ENCODE results near the gene VPS41. TPM values are rescaled to one million over a fixed set of nuclear protein-coding genes. Genes with fewer than 3 reads are reported as not detected.

VPS41 gene
- total RNA-seq, 1 experiment from 2014 or later = 92.3 TPM

DNA sequence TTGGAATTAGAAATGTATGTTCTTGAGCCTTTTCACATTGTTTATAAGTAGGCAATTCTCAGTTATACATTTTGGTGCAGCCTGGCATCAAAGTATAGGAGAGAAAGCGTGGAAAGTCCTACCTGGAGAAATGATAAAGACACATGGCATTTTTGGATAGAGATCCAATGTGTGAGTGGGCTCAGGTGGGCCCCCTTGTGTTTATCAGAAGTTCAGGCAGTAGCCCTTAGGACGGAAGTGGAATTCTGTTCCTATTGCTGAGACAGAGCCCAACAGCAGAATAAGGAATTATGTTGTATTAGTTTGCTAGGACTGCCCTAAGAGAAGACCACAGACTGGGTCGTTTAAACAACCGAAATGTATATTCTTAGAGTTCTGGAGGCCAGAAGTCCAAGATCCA lies 192.6 kb downstream of the VPS41 start:
- ChIA-PET POLR2A (ENCODE audit: unreplicated experiment) (interaction anchor here (0.6 kb wide), 1 partner anchor 10 kb away, joined by 3 read pairs; no protein-coding TSS in a partner anchor), CTCF (no interaction called here)
- Histone ChIP-seq H3K36me3 (ENCODE audit: low read depth) (no peaks in the 10 kb centered on the region), H3K4me3 (no peak overlapping the region), H3K4me1 (replicated peaks; ENCODE audit: insufficient read depth) (no peaks in the 10 kb centered on the region), H2AFZ (no peak overlapping the region), H3K27ac (no peak overlapping the region), H3K27me3 (ENCODE audit: insufficient read depth, low read depth) (peaks cover 11% of the 10 kb centered on the region), H3F3A (ENCODE audit: insufficient read depth, low read depth) (no peaks in the 10 kb centered on the region), H3K79me2 (ENCODE audit: low read depth) (no peaks in the 10 kb centered on the region), H3K4me2 (no peak overlapping the region), H4K20me1 (ENCODE audit: insufficient read depth) (no peaks in the 10 kb centered on the region), H3K9me2 (ENCODE audit: insufficient read depth) (no peaks in the 10 kb centered on the region), H3K9me3 (ENCODE audit: insufficient read depth, low read depth) (no peaks in the 10 kb centered on the region)
- no TSS peak for BruUV-seq (replicated peaks)
- no peak for DNase-seq
- TF ChIP-seq CTCF (conservative IDR thresholded peaks at IDR 0.05) (no peak; the same call in 1 of the 2 replicates), EZH2 (IDR thresholded peaks at IDR 0.05; ENCODE audit: low read depth) (no peak)
- intact Hi-C loops (cut with micrococcal nuclease; ENCODE audit: unreplicated experiment) = no loop called here

- POLR2A ChIA-PET (ENCODE audit: unreplicated experiment) = no interaction called here
Observed at GRCh38 chr7:38709123-38709522, 199.9 kb downstream of the VPS41 start.

GRCh38 chr7:38704751-38705150 lies 204.2 kb downstream of the VPS41 start:
- Histone ChIP-seq H3K4me2 (no peak overlapping the region), H4K20me1 (ENCODE audit: insufficient read depth) (no peaks in the 10 kb centered on the region), H3K4me3 (no peak overlapping the region), H3K4me1 (replicated peaks; ENCODE audit: insufficient read depth) (no peaks in the 10 kb centered on the region), H3K9me3 (ENCODE audit: insufficient read depth, low read depth) (no peaks in the 10 kb centered on the region; the same call in 1 of the 2 replicates), H3K79me2 (ENCODE audit: low read depth) (no peaks in the 10 kb centered on the region), H2AFZ (no peak overlapping the region), H3K27ac (no peak overlapping the region), H3K9me2 (ENCODE audit: insufficient read depth) (no peaks in the 10 kb centered on the region), H3K36me3 (ENCODE audit: low read depth) (no peaks in the 10 kb centered on the region), H3F3A (ENCODE audit: insufficient read depth, low read depth) (no peaks in the 10 kb centered on the region), H3K27me3 (ENCODE audit: insufficient read depth, low read depth) (peaks cover 60% of the 10 kb centered on the region)
- DNase-seq = no peak
- CTCF ChIA-PET = no interaction called here
- POLR2A ChIA-PET (ENCODE audit: unreplicated experiment) = no interaction called here
- TF ChIP-seq EZH2 (IDR thresholded peaks at IDR 0.05; ENCODE audit: low read depth) (no peak), CTCF (conservative IDR thresholded peaks at IDR 0.05) (no peak)
- intact Hi-C loops (cut with micrococcal nuclease; ENCODE audit: unreplicated experiment) = no loop called here
- BruUV-seq (replicated peaks) = no TSS peak

More at GRCh38 chr7:38709123-38709522, 199.9 kb downstream of the VPS41 start:
- no peak overlapping the region for H2AFZ ChIP-seq
- intact Hi-C loops (cut with micrococcal nuclease; ENCODE audit: unreplicated experiment) = no loop called here
- H4K20me1 ChIP-seq (ENCODE audit: insufficient read depth) = no peaks in the 10 kb centered on the region
- H3K36me3 ChIP-seq (ENCODE audit: low read depth) = no peaks in the 10 kb centered on the region
- H3K79me2 ChIP-seq (ENCODE audit: low read depth) = no peaks in the 10 kb centered on the region
- no peak for TF ChIP-seq EZH2 (IDR thresholded peaks at IDR 0.05; ENCODE audit: low read depth)
- TF ChIP-seq CTCF (conservative IDR thresholded peaks at IDR 0.05) = no peak
- CTCF ChIA-PET = no interaction called here
- H3K4me2 ChIP-seq = no peak overlapping the region
- no TSS peak for BruUV-seq (replicated peaks)
- no peak for DNase-seq
- no peaks in the 10 kb centered on the region for H3F3A ChIP-seq (ENCODE audit: insufficient read depth, low read depth)
- no peaks in the 10 kb centered on the region for H3K4me1 ChIP-seq (replicated peaks; ENCODE audit: insufficient read depth)
- no peak overlapping the region for H3K4me3 ChIP-seq
- no peaks in the 10 kb centered on the region for H3K9me3 ChIP-seq (ENCODE audit: insufficient read depth, low read depth)
- no peaks in the 10 kb centered on the region for H3K9me2 ChIP-seq (ENCODE audit: insufficient read depth)
- no peak overlapping the region for H3K27ac ChIP-seq
- peaks cover 46% of the 10 kb centered on the region for H3K27me3 ChIP-seq (ENCODE audit: insufficient read depth, low read depth)

All from PC-9 (cell line).